SIG-M5 (cell line): Measurements from ENCODE around the gene CAMK2N2.

Experiments
- DNase-seq: peaks from one replicate; lab custom pipeline; 2025; lab: John Stamatoyannopoulos, UW

CAMK2N2 gene

GRCh38 chr3:184240384-184241140, 20.8 kb downstream of the CAMK2N2 start:
- no peak for DNase-seq

DNA sequence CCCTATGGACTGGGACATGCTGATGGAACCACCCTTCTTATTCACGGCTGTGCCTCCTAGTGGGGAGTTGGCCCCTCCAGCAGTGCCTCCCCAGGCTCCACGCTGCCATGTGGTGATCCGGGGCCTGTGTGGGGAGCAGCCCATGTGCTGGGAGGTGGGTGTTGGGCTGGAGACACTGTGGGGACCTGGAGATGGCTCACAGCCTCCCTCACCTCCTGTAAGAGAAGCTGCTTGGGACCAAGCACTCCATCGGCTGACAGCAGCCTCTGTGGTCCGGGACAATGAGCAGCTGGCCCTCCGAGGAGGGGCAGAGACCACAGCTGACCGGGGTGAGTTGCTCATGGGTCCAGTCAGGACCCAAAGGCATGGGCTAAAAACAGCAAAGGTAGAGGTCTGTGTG, 21.6 kb downstream of the CAMK2N2 start:
- DNase-seq: no peak

- DNase-seq: no peak
Observed at GRCh38 chr3:184239221-184239620, 22.1 kb downstream of the CAMK2N2 start.

DNA sequence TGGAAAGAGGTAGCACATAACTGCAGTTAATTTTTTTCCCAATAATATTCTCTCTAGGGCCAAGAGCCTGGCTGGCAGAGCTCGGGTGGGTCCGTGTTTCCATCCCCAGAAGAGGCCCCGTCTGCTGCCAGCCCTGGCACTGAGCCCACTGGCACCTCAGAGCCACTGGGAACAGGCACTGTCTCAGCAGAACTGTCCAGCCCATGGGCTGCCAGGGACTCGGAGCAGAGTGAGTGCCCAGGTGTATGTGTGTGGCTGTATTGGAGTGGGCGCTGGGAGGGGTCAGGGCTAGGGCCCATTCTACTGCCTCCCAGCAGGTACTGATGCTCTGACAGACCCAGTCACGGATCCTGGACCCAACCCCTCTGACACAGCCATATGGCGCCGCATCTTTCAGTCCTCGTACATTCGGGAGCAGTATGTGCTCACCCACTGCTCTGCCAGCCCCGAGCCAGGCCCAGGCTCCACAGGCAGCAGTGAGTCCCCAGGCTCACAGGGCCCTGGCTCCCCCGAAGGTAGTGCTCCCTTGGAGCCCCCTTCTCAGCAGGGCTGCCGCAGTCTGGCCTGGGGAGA, 23.0 kb downstream of the CAMK2N2 start:
- no peak for DNase-seq

- DNase-seq: no peak
Observed at GRCh38 chr3:184237807-184238206, 23.5 kb downstream of the CAMK2N2 start.

- no peak for DNase-seq
Observed at GRCh38 chr3:184237211-184237610, 24.1 kb downstream of the CAMK2N2 start.

GRCh38 chr3:184236636-184237035, 24.7 kb downstream of the CAMK2N2 start:
- DNase-seq: no peak

GRCh38 chr3:184236033-184236410, 25.3 kb downstream of the CAMK2N2 start:
- DNase-seq: no peak

- DNase-seq: no peak
Observed at GRCh38 chr3:184235381-184236032, 25.8 kb downstream of the CAMK2N2 start.

DNA sequence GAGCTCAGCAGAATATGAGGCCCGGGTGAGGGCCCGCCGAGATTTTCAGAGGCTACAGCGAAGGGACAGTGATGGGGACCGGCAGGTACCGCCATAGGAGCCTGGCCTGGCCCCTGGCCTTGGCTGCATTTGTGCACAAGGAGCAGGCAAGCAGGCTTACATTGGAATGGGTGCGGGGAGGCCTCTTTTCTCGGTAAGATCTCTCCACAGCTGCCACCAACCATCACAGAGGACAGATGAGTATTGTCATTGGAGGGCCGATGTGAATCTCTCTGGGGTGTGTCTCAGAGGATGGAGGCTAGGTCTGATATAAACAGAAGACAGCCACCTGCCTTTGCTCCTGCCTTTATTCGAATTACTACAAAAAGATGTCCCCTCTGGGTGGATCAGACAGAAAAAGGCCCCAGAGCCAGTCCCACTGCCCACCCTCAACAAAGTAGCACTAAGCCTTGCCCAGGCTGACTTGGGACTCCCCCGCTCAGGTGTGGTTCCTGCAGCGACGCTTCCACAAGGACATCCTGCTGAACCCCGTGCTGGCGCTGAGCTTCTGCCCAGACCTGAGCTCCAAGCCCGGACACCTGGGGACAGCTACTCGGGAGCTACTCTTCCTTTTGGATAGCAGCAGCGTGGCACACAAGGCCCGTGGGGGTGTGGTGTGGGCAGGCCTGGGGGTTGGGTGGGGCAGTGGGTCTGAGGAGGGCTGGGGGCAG, 26.5 kb downstream of the CAMK2N2 start:
- DNase-seq: no peak

DNA sequence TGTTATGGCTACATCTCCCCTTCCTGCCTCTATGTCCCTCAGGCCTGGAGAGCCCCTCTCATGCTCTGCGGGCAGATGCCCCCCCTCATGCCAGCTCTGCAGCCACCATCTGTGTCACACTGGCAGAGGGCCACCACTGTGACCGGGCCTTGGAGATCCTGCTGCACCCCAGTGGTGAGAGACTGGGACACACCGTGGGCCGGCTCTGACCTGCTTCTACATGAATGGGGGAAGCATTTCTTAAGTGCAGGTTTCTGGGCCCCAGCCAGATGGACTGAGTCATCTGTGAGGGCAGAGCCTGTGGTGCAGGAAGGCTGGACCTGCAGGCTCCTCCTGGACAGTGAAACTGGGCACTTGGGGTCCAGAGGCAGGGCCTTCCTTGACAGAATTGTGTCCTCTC, 27.1 kb downstream of the CAMK2N2 start:
- no peak for DNase-seq

GRCh38 chr3:184233127-184233843, 28.1 kb downstream of the CAMK2N2 start:
- DNase-seq: no peak

- DNase-seq: no peak
Observed at GRCh38 chr3:184231671-184232070, 29.7 kb downstream of the CAMK2N2 start.

DNA sequence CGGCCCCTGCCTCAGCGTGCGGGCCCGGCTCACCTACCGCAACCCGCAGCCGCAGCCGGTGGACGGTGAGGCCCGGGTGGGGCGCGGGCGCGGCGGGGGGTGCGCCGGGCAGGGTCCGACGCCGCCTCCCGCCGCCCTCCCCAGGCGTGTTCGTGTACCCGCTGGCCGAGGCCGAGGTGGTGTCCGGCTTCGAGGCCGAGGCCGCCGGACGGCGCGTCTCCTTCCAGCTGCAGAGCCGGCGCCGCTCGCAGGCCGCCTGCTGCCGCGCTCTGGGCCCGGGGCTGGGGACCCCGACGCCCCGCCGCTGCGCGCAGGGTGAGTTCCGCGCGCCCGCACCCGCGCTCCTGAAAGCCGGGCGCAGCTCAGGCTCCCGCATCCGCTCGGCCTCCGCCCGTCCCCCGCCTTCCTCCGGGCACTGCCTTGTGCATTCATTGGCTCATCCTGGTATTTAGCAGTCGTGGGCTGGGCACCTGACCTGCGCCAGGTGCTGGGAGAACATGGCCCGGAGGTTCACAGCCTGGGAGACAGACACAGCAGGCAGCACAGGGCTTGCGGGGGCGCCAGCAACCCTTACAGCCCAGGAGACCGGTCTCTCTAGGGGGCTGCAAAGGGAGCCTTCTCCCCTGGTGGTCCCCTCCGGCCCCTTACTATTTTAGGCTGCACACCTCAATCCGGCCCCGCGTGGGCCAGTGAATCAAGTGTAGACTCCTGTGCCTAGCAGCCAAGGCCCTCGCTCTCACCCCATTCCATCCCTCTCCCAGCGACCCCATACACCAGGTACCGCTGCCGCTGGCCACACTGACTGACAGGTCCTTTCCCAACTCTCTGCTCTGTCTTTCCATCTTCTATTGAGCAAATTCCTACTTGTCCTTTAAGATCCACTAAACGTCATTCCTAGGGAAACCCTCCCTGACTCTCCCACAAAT, 30.5 kb downstream of the CAMK2N2 start:
- DNase-seq: no peak

DNA sequence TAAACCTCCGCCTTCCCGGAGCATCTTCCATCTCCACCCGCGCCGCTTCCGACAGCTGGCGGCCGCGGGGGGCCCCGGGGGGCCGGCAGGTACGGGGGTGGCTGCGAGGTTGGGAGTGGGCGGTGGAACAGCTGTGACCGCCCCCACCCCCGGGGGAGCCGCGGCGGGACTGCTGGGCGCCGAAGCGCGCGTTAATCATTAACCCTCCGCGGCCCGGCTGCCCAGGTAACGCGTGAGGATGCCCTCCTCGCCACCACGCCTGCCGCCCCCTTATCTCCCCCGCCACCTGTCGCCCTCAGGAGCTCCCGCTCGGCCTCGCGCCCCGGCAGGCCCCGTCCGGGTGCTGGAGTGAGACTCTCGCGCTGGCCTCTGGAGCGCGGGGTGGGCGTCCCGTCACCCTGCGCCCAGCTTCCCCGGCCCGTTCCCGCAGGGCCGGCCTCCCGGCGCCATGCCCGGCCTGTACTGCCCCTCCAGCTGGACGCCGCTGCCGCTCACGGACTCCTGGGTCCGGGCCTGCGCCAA, 31.2 kb downstream of the CAMK2N2 start:
- no peak for DNase-seq

- no peak for DNase-seq
Observed at GRCh38 chr3:184229394-184230080, 31.8 kb downstream of the CAMK2N2 start, which contains the start of gene VWA5B2. Gene VWA5B2, plus strand, starts transcription at chr3:184229585. Its CDS starts 944 bp downstream, at chr3:184230529.

- DNase-seq: no peak
Observed at GRCh38 chr3:184228376-184229137, 32.8 kb downstream of the CAMK2N2 start.

- DNase-seq: no peak
Observed at GRCh38 chr3:184227481-184227935, 33.8 kb downstream of the CAMK2N2 start.

DNA sequence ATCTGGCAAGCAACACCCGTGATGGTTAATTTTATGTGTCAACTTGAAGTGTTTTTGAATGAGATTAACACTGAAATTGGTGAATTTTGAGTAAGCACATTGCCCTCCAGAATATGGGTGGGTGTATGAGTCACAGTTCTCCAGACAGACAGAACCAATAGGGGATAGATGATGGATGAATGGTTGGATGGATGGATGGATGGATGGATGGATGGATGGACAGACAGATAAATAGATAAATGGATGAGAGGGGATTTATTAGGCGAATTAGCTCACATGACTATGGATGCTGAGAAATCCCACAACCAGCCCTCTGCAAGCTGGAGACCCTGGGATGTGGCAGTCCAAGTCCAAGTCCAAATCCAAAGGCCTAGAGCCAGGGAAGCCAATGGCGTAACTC, 37.4 kb downstream of the CAMK2N2 start:
- no peak for DNase-seq
